Activated CD4-positive, alpha-beta T cell treated with anti-CD3 and anti-CD28 coated beads, Interleukin-2, Interleukin-6, amounts not matched to agents 100 ng/mL and 50 ng/mL, durations not matched to agents 16 hours and 8 hours (primary cell): ENCODE results near the gene SDC1.
"Not testable (repeated sequence)": the region's sequence is repeated elsewhere in the genome, so short reads cannot be mapped to it uniquely, and the experiment has no call there.

Experiments used
- DNase-seq: peaks from one replicate; pipeline ENCODE4 v3.0.0-alpha.2; 2020

Gene SDC1

DNA sequence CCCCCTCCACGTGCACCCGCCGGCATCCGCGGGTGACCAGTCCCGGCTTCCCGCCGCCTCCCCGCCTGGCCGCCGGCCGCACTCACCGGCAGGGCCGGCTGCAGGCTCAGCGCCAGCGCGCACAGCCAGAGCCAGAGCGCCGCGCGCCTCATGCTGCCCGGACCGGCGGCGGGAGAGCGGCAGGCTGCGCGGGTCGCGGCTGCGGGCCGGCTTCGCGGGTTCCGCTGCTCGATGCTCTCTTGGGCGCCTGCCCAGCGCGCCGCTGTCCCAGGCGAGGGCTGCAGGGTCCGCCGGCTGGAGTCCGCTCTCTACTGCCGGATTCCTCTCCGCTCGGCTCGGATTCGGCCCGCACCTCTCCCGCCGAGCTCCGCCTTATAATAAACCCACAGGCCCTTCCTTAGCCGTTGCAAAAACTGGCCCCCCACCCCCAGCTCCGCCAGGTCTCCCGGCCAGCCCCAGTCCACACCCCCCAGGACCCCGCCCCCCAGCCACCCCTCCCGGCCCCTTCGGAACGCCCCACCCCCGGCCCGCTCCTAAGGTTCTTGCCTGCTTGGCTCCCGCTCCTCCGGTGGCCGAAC is at the start of gene SDC1:
SDC1 (minus strand) TSS at position 415 of the 578 bp plus-strand sequence; CDS start at position 152, 263 bp downstream.
- DNase-seq, result peak; percentile 13

DNA sequence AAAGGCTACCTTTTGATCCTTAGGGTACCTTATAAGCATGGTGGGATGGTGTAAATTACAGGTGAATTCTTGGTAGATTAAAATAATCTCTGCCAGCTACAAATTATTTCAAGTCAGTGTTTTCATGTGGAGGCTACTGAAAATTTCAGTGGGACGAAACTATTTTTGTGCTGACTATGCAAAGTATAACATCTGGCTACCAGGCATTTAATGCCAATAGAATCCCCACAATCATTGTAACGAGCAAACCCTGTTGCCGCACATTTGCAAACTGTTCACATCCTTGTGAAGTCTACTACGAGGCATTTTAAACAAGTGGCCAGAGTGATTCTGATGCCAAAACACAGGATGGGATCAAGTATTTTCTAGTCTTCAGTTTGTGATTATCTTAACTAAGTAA is 48.1 kb upstream of the SDC1 start:
- no peak for DNase-seq

DNA sequence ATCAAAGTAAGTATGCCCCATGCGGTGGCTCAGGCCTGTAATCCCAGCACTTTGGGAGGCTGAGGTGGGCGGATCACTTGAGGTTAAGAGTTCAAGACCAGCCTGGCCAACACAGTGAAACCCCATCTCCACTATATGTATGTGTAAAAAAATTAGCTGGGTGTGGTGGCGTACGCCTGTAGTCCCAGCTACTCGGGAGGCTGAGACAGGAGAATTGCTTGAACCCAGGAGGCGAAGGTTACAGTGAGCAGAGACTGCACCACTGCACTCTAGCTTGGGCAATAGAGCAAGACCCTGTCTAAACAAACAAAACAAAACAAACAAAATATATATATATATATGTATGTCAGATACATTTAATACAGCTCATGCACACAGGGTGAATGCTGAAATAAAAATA is 43.4 kb upstream of the SDC1 start:
- not testable (repeated sequence) for DNase-seq

- DNase-seq, result no peak
Observed at GRCh38 chr2:20267529-20267928, 42.6 kb upstream of the SDC1 start.

DNA sequence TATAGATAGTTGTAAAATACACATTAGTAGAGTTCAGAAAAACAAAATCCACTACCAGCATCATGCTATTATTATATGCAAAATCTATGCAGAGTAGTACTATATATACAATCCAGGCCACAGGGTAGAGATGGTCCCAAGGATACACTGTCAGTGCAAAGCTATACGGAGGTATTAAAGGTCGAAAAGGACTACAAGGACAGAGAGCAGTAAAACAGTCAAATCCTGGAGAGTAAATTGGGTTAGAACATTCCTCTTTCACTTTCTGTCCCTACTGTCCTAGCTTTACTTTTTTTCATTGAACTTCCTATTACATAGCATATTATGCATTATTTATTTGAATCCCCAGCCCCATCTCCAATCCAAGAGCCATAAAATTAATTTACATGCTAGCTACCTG is 39.7 kb upstream of the SDC1 start:
- DNase-seq, result no peak

- DNase-seq, result no peak
Observed at GRCh38 chr2:20257411-20257810, 32.5 kb upstream of the SDC1 start.

DNA sequence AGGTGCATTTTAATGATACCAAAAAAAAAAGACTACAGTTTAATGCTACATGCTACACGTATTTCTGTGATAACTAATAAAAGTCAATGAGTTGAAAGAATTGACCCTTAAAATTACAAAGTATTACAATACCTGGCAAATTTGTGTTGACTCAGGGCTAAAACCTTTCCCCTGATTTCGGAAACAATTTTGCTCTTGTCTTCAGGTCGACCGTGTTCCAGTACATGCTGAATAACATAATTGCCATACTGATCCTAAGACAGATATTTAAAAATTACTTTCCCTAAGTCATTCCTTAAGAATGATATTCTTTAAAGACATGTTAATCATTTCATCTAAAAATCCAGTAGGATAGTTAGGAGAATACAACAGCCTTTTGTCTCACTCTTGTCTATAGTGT is 29.8 kb upstream of the SDC1 start:
- no peak for DNase-seq

DNA sequence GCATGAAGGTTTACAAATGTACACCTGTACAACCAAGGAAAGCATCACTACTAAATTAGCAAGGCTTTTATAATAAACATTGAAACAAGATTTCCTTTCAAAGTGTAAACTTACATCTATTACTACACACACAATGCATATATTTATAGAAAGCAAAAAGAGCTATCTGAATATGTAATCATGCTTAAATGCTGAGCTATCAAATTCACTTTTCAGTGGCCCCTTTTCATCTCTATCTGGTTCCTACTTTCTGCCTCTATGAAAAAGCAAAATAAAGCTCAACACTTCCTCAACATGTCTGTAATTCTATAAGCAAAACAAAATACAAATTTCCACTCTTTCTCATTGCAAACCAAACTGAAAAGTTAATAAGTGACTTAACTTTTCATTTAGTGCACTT is 25.5 kb upstream of the SDC1 start:
- no peak for DNase-seq

GRCh38 chr2:20249170-20249569 is 24.2 kb upstream of the SDC1 start:
- no peak for DNase-seq

GRCh38 chr2:20247084-20247483 is 22.2 kb upstream of the SDC1 start:
- no peak for DNase-seq

GRCh38 chr2:20243637-20244036 is 18.7 kb upstream of the SDC1 start:
- DNase-seq, result not testable (repeated sequence)

DNA sequence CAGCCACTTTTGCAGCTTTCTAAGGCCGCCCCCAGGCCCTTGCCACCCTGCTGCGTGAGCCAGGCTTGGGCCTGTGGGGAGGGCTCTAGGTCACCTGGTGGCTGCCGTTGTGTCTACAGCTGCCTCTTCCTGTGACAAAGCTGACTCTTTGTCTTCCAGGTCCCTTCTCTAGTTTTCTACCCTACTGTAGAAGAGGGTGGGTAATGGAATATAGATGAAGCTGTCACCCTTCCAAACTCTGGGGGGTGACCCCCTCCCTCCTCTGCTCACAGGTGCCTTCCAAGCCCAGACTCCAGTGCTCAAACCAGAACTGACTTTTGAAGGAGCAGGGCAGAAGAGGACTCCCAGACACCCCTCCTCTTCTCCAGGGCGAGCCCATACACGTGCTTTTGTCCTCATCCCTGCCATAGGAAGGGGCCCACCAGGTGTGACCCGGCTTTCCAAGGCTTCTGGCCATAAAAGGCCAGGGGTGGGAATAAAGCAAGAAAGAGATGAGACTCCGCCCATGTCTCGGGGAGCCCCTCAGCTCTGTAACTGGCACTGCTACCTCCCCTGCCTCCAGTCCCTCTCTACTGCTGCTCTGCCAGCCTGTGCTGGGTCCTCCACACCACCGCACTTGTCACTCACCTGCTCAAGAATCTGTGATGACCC is 17.9 kb upstream of the SDC1 start:
- no peak for DNase-seq

- peak; percentile 34 for DNase-seq
Observed at GRCh38 chr2:20241973-20242726, 17.2 kb upstream of the SDC1 start.

DNA sequence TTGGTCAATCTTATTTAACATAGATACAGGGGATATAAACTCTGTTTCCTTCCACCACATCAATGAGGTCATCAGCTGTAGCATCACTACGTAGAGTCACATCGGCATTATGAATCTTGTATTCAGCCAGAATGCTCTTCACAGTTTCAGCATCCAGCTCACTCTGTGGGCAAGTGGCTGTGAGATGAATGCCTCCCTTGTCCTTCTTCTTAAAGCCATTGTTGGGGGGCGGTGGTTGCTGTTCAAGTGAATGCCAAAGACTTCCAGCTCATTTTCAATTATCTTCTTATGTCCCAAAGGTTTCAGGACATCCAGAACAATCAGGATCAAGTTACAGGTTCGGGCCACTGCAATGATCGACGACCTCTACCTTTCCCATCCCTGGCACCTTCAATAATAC is 15.4 kb upstream of the SDC1 start:
- not testable (repeated sequence) for DNase-seq

DNA sequence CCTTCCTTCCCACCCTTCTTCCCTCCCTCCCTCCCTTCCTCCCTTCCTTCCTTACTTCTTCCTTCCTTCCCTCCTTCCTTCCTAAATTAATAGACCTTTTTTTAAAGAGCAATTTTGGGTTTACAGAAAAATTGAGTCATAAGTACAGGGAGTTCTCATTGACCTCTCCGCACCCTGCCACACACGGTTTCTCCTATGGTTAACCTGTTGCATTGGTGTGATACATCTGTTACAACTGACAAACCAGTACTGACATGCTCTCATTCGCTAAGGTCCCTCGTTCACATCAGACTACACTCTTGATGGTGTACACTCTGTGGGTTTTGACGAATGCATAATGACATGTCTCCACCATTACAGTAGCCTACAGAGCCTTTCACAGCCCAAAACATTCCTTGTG is 11.6 kb upstream of the SDC1 start:
- DNase-seq, result no peak

DNA sequence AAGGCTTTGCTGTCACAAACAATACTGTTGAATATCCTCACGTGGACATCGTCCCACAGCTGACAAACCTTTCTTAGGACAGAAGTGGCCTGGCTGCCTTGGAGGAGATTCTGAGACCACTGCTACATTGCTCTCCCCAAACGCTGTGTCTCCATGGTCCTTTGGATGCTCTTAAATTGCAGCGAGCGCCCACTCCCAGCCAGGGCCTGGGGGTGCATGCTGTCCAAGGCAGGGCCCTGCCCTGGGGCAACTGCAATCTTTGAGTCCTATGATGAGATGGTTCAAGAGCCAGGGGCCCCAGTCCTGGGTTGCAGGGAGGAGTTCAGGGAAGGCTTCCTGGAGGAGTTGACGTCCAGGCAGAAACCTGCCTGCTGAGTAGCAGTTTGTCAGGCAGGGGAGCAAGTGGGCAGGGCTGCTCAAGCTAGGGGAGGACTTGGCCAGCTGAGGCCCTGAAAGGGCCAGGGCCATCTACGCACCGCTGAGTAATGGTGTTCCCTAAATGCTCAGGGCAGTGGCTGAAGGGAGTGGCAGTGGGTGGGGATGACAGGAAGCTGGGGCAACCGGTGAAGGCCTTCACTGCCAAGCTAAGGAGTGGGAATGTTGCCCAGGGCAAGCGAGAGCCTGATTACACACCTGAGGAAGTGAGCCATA is 10.8 kb upstream of the SDC1 start:
- no peak for DNase-seq

GRCh38 chr2:20234597-20234996 is 9.7 kb upstream of the SDC1 start:
- DNase-seq, result not testable (repeated sequence)

DNA sequence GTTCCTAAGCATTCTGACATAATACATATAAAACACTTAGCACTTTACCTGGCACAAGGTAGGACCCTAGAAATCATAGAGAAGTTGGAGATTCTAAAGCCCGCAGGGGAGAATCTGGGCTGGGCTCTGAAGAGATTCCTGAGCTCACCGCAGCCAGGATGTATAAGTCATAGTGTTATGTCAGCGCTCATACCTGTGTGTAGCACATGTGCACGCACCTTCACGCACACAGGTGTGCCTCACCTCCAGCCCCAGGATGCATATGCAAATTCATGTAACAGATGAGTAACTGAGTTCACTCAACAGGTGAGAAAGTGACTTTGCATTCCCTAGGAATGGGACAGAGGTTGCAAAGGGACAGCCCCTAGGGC is 7.9 kb upstream of the SDC1 start:
- no peak for DNase-seq

DNA sequence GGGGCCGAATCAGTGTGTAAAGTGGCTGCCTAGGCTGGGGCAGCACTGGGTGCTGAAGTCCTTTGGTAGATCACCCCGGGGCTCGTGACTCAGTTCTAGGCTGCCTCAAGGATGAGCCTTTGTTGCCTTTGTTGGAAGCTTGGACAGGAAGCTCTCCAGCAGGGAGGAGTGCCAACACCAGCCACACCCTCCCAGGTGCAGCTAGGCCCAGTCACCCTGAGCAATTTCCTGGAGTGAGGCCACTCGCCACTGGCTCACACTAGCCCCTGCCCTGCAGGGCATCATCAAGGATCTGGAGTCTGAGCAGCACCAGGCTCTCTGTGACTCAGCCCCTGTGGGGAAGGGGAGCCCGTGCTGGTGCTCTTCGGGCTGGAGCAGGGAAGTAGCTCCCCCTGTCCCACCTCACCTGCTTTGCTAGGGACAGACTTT is 6.7 kb upstream of the SDC1 start:
- DNase-seq, result no peak

DNA sequence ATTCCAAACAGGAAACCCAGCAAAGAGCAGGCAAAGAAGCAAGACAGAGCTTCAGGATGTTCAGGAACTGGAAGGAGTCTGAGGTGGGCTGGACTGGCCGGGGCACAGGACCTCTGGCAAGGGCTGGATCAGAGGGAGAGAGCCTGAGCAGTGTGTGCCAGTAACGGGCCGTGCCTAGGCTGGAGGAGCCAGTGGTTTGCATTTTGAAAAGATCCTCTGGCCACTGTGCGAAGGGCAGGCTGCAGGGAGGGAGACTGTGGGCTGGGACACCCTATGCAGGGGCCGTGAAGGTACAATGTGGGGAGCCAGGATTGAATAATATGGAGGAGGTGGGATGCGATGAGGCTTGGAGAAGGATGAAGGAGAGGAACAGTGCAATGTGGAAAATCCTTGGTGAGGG is 6.2 kb upstream of the SDC1 start:
- DNase-seq, result no peak

GRCh38 chr2:20230114-20230425 is 5.1 kb upstream of the SDC1 start:
- DNase-seq, result no peak

- DNase-seq, result no peak
Observed at GRCh38 chr2:20229322-20230113, 4.6 kb upstream of the SDC1 start.

- no peak for DNase-seq
Observed at GRCh38 chr2:20227894-20228505, 3.1 kb upstream of the SDC1 start.
